ENCODE data around the gene KIAA0232. TPM values are rescaled to one million over a fixed set of nuclear protein-coding genes. Genes with fewer than 3 reads are reported as not detected.
A peak's percentile ranks its signal among the peaks of the same experiment; 100 is the strongest.

KIAA0232 gene
- total and polyA plus RNA-seq, 9 of the 15 experiments (the other 6 are each of a cell fraction or from before 2014, with no cell fraction given) = 3.5 to 17.4 (median 13.0) TPM

GRCh38 chr4:6893449-6894085 is 111.0 kb downstream of the KIAA0232 start:
- H2AFZ ChIP-seq (ENCODE audit: low read depth, low read length) = peak overlapping the region; percentile 91
- H3K36me3 ChIP-seq (ENCODE audit: control insufficient read depth, insufficient read depth, low read length) = no peaks in the 10 kb centered on the region
- no peaks in the 10 kb centered on the region for H4K20me1 ChIP-seq (replicated peaks; ENCODE audit: control insufficient read depth, insufficient read depth, low read length)
- POLR2A ChIA-PET = interaction anchor here (0.6 to 3.8 kb wide), 7 partner anchors 13 to 184 kb away, joined by 3 to 20 read pairs (median 4); partner anchors contain the start of gene TBC1D14
- BruUV-seq (replicated peaks) = no TSS peak
- no peaks in the 10 kb centered on the region for H3K79me2 ChIP-seq (ENCODE audit: control insufficient read depth, insufficient read depth, low read length)
- DNase-seq (ENCODE audit: extremely low read depth in 1 of 4, low spot score in 3 of 4) (peak in 2 of 4 experiments; percentile 59 to 68), ATAC-seq (peak; percentile 63), FAIRE-seq (no peak)
- intact Hi-C loops (cut with micrococcal nuclease) (loop anchor here (5.0 kb wide), 2 partner anchors 174 to 189 kb away; partner anchors contain the start of gene GRPEL1), in situ Hi-C loops (cut with MboI) (no loop called here)
- H3K4me3 ChIP-seq = no peak overlapping the region
- H3K27me3 ChIP-seq (ENCODE audit: control insufficient read depth in 2 of 2, insufficient read depth in 2 of 2, low read length in 2 of 2) = no peaks in the 10 kb centered on the region
- 14% methylated on average over 7 of the region's 7 CpGs for WGBS (ENCODE audit: insufficient coverage, low coverage, missing lambda C conversion rate)
- no peaks in the 10 kb centered on the region for H3K9me1 ChIP-seq (ENCODE audit: control insufficient read depth, insufficient read depth, low read length)
- peak overlapping the region; percentile 26; the same call in 1 of the 2 replicates for H3K4me2 ChIP-seq (ENCODE audit: insufficient read depth, low read length)
- peaks cover 30 to 49% of the 10 kb centered on the region in 2 experiments for H3K4me1 ChIP-seq (replicated peaks in 1 of 2; ENCODE audit: control insufficient read depth in 2 of 2, insufficient read depth in 2 of 2, low read length in 2 of 2)
- CTCF ChIA-PET (ENCODE audit: low intra/inter-chr PET ratio) = interaction anchor here (0.6 kb wide), 1 partner anchor 16 kb away, joined by 3 read pairs; no protein-coding TSS in a partner anchor
- peak overlapping the region; percentile 80 for H3K27ac ChIP-seq (ENCODE audit: extremely low read depth, low read depth, low read length)
- peaks cover 8% of the 10 kb centered on the region for H3K9me3 ChIP-seq (replicated peaks; ENCODE audit: control insufficient read depth, insufficient read depth, low read depth, low read length)
- H3K9ac ChIP-seq (ENCODE audit: insufficient read depth in 1 of 2, low read depth in 2 of 2, low read length in 2 of 2) = peak overlapping the region; percentile 61 to 89
- TF ChIP-seq FUS (optimal IDR thresholded peaks at IDR 0.05; ENCODE audit: low read depth, low read length) = no peak
- peak; percentile 67; the same call in 1 of the 2 replicates for TF ChIP-seq ZNF76 (CRISPR knock-in tag; IDR thresholded peaks at IDR 0.05; ENCODE audit: borderline replicate concordance)
- peak; percentile 51; the same call in 1 of the 2 replicates for TF ChIP-seq ATF3 (IDR thresholded peaks at IDR 0.05)
- TF ChIP-seq ATF3 (CRISPR knock-in tag; conservative IDR thresholded peaks at IDR 0.05) = no peak
- TF ChIP-seq ZBTB9 (CRISPR knock-in tag; IDR thresholded peaks at IDR 0.05) = peak; percentile 57; the same call in 1 of the 2 replicates
- peak; percentile 22; the same call in 1 of the 2 replicates for TF ChIP-seq LEF1 (IDR thresholded peaks at IDR 0.05)
- no peak for TF ChIP-seq RHOXF2B (CRISPR knock-in tag; conservative IDR thresholded peaks at IDR 0.05)
- TF ChIP-seq ZBTB34 (CRISPR knock-in tag; IDR thresholded peaks at IDR 0.05) = peak; percentile 74; the same call in 1 of the 2 replicates
- TF ChIP-seq EHMT2 (IDR thresholded peaks at IDR 0.05) = 0 out of 2 replicates have a peak, but pooled peaks have one; percentile 47
- TF ChIP-seq ZNF668 (CRISPR knock-in tag; IDR thresholded peaks at IDR 0.05) = peak; percentile 80
- TF ChIP-seq MYC (IDR thresholded peaks at IDR 0.05; ENCODE audit: low read depth, low read length) = peak; percentile 78
- peak; percentile 68; the same call in 1 of the 2 replicates for TF ChIP-seq MYC (CRISPR knock-in tag; IDR thresholded peaks at IDR 0.05; ENCODE audit: borderline replicate concordance, low read depth)
- no peak for TF ChIP-seq ZNF277 (CRISPR knock-in tag; IDR thresholded peaks at IDR 0.05; ENCODE audit: borderline replicate concordance)
- no peak for TF ChIP-seq SREBF2 (CRISPR knock-in tag; IDR thresholded peaks at IDR 0.05)

Data from K562 (cell line).